OCI-LY7 (cell line): ENCODE data around the gene NAV2. TPM values are rescaled to one million over a fixed set of nuclear protein-coding genes. Genes with fewer than 3 reads are reported as not detected.

Experiments
- BruUV-seq: library from RNA; stranded (reverse); fragments of 400-500 nt; replicated peaks from 2 replicates; lab custom pipeline; 2021; lab: Mats Ljungman, UMichigan
- CTCF ChIA-PET: fragments of 300-600 bp; sonication (Branson Sonifier 250); formaldehyde crosslinking; loops from one replicate; lab custom pipeline; 2022; ENCODE audit warnings: antibody characterized with exemption; ENCODE audit not compliant: unreplicated experiment; lab: Charles Lee
- POLR2A ChIA-PET: fragments of 300-600 bp; sonication (Branson Sonifier 250); formaldehyde crosslinking; loops from one replicate; lab custom pipeline; 2022; ENCODE audit warnings: antibody characterized with exemption; lab: Charles Lee
- DNase-seq: peaks from one replicate; pipeline ENCODE4 v3.0.0-alpha.2; 2015; ENCODE audit warnings: low spot score
- H2AFZ ChIP-seq: fragments of 200-600 bp; sonication (generic), shearing (Covaris generic); 2 replicates; pipeline ENCODE4 v1.6.1; 2014; ENCODE audit warnings: mild to moderate bottlenecking, antibody characterized with exemption, low read length, moderate library complexity
- H3K27ac ChIP-seq: fragments of 200-600 bp; sonication (generic); 2 replicates; pipeline ENCODE4 v1.5.1; 2014; ENCODE audit warnings: mixed run types, low read depth, mild to moderate bottlenecking, moderate library complexity, low read length, inconsistent platforms; ENCODE audit not compliant: poor library complexity, severe bottlenecking
- H3K36me3 ChIP-seq: fragments of 200-600 bp; sonication (generic); 2 replicates; pipeline ENCODE4 v1.6.1; 2014; ENCODE audit warnings: mild to moderate bottlenecking, antibody characterized with exemption, low read length, moderate library complexity, mixed read lengths; ENCODE audit not compliant: insufficient read depth
- H3K4me1 ChIP-seq: fragments of 200-600 bp; sonication (generic); 2 replicates; pipeline ENCODE4 v1.5.1; 2014; ENCODE audit warnings: mild to moderate bottlenecking, low read length; ENCODE audit not compliant: insufficient read depth, poor library complexity, severe bottlenecking
- H3K4me2 ChIP-seq: fragments of 200-600 bp; sonication (generic); 2 replicates; pipeline ENCODE4 v1.6.1; 2014; ENCODE audit warnings: mild to moderate bottlenecking, low read length
- H3K4me3 ChIP-seq: fragments of 200-600 bp; sonication (generic); 2 replicates; pipeline ENCODE4 v1.5.1; 2014; ENCODE audit warnings: mild to moderate bottlenecking, low read depth, low read length; ENCODE audit not compliant: poor library complexity, severe bottlenecking
- H3K79me2 ChIP-seq: fragments of 200-600 bp; sonication (generic); 2 replicates; pipeline ENCODE4 v1.6.1; 2016; ENCODE audit warnings: low read depth, mild to moderate bottlenecking, low read length, moderate library complexity, mixed read lengths; ENCODE audit not compliant: insufficient read depth
- H3K9me2 ChIP-seq: fragments of 200-600 bp; sonication (generic); 2 replicates; pipeline ENCODE4 v1.6.1; 2016; ENCODE audit warnings: mild to moderate bottlenecking, low read length, mixed read lengths; ENCODE audit not compliant: insufficient read depth
- H3K9me3 ChIP-seq: fragments of 200-600 bp; sonication (generic); 2 replicates; pipeline ENCODE4 v1.6.1; 2014; ENCODE audit warnings: mild to moderate bottlenecking, mixed run types, low read length, mixed read lengths
- H4K20me1 ChIP-seq: fragments of 200-600 bp; sonication (generic); 2 replicates; pipeline ENCODE4 v1.6.1; 2014; ENCODE audit warnings: mild to moderate bottlenecking, antibody characterized with exemption, low read length, moderate library complexity, mixed read lengths; ENCODE audit not compliant: insufficient read depth
- EZH2phosphoT487 ChIP-seq: fragments of 200-600 bp; sonication (generic); IDR thresholded peaks from 2 replicates; pipeline ENCODE4 v1.6.1; 2018; ENCODE audit warnings: low read depth, borderline replicate concordance, mild to moderate bottlenecking, mixed run types, antibody characterized with exemption, low read length, moderate library complexity, mixed read lengths
- intact Hi-C: fragments of 100-400 bp; cut with micrococcal nuclease; formaldehyde crosslinking; loops from one replicate; pipeline ENCODE4 v1.10.0; 2022; ENCODE audit not compliant: unreplicated experiment
- total RNA-seq, 2 experiments: library from RNA; depleted of rRNA in 1 of 2; stranded (reverse); fragments of >200 nt in 1 of 2; shearing (Covaris generic) in 1 of 2; gene quantifications; 2 replicates each; pipeline ENCODE4 v1.2.3, GENCODE V29; 2014 to 2022
- TF ChIP-seq, protein P1 (sequence below): fragments of 200-600 bp; sonication (generic); conservative IDR thresholded peaks from 2 replicates; pipeline ENCODE4 v1.5.1; 2014; ENCODE audit warnings: mild to moderate bottlenecking, antibody characterized with exemption, low read length, moderate library complexity, mixed read lengths

NAV2 gene
- total RNA-seq, 2 experiments from 2014 or later = 0.06 to 0.68 TPM

DNA sequence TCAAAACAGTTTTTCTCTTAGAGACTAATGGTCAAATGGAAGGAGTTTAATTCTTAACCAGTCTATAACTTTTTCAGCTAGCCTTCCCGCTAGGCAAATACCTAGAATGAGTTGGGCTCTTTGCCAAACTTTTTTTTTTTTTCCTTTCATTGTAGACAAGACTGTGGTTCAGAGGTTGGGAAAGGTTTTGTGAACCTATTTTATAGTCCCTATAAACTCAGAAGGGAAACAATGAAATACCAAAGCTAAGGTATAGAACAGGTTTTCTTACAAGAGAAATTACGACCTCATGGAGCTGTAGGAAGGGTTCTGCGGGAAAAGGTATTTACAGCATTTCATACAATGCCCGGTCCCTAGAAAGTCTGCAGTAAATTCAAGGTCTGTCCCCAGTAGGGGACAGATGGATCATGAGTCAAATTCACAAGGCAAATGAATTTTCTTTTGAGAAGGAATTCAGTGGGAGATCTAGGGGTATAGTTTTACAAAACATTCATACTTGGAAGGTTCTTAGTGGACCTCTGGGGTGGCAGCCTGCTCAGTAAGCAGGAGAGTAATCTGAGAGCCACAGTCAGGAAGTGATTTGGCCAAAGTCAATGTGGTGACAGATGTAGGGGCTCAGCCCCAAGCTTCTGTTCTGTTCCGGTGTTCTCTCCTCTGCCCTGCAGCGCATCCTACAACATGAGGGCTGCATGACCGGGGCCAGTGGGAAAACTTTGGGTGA is 300.9 kb downstream of the NAV2 start:
- Histone ChIP-seq H3K27ac (no peak overlapping the region), H2AFZ (no peak overlapping the region), H3K9me2 (no peaks in the 10 kb centered on the region), H3K79me2 (no peaks in the 10 kb centered on the region), H3K36me3 (no peaks in the 10 kb centered on the region), H3K4me2 (no peak overlapping the region), H4K20me1 (no peaks in the 10 kb centered on the region), H3K4me1 (no peaks in the 10 kb centered on the region), H3K4me3 (no peak overlapping the region), H3K9me3 (no peaks in the 10 kb centered on the region)
- intact Hi-C loops = no loop called here
- no TSS peak for BruUV-seq
- POLR2A ChIA-PET = no interaction called here
- TF ChIP-seq, protein P1, sequence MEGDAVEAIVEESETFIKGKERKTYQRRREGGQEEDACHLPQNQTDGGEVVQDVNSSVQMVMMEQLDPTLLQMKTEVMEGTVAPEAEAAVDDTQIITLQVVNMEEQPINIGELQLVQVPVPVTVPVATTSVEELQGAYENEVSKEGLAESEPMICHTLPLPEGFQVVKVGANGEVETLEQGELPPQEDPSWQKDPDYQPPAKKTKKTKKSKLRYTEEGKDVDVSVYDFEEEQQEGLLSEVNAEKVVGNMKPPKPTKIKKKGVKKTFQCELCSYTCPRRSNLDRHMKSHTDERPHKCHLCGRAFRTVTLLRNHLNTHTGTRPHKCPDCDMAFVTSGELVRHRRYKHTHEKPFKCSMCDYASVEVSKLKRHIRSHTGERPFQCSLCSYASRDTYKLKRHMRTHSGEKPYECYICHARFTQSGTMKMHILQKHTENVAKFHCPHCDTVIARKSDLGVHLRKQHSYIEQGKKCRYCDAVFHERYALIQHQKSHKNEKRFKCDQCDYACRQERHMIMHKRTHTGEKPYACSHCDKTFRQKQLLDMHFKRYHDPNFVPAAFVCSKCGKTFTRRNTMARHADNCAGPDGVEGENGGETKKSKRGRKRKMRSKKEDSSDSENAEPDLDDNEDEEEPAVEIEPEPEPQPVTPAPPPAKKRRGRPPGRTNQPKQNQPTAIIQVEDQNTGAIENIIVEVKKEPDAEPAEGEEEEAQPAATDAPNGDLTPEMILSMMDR = no peak
- TF ChIP-seq EZH2phosphoT487 = no peak
- no peak for DNase-seq
- CTCF ChIA-PET = no interaction called here

DNA sequence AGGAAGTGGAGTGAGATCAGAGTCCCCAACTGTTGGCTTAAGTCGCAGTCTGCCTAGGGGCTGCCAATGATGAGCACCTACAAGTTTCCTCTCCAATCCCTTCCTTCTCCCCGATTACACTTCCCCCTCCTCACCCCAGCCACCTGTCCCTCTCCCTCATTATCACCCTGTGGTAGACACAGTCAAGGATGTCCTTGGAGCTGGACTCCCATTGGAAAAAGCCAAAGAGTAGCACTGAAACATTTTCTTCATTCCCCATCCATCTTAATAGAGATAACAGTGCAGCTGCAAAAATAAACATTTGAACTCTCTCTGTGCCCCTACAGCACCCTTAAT is 301.4 kb downstream of the NAV2 start:
- CTCF ChIA-PET = no interaction called here
- BruUV-seq = no TSS peak

DNA sequence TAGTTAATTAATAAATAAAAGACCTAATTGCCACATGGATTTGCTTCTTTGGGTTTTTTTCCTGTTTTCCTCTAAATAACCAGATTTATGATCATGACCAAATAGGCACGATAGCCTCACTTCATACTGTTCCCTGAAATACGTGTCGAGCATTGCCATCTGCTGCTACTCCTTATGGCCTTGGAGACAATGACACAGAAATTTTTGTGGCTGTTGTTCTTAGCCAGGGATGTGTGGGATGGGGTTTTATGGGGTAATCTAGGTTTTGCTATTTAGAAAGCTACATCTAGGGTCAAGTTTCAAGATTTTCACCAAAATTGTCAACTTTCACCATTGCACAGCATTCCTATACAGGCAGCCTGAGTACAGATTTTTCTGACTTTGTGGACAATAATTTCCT is 302.5 kb downstream of the NAV2 start:
- TF ChIP-seq EZH2phosphoT487 = no peak
- TF ChIP-seq, protein P1 = no peak
- intact Hi-C loops = no loop called here
- no peaks in the 10 kb centered on the region for H3K4me1 ChIP-seq
- no peaks in the 10 kb centered on the region for H3K79me2 ChIP-seq
- no peak overlapping the region for H2AFZ ChIP-seq
- H3K9me3 ChIP-seq = no peaks in the 10 kb centered on the region
- H3K4me2 ChIP-seq = no peak overlapping the region
- CTCF ChIA-PET = no interaction called here
- BruUV-seq = no TSS peak
- POLR2A ChIA-PET = interaction anchor here (0.8 kb wide), 1 partner anchor 22 kb away, joined by 3 read pairs; no protein-coding TSS in a partner anchor
- no peak overlapping the region for H3K4me3 ChIP-seq
- H3K9me2 ChIP-seq = no peaks in the 10 kb centered on the region
- no peaks in the 10 kb centered on the region for H3K36me3 ChIP-seq
- H3K27ac ChIP-seq = no peak overlapping the region
- DNase-seq = no peak
- H4K20me1 ChIP-seq = no peaks in the 10 kb centered on the region

More for the DNA sequence above, 301.4 kb downstream of the NAV2 start:
- Histone ChIP-seq H3K4me2 (no peak overlapping the region), H3K9me3 (no peaks in the 10 kb centered on the region), H3K27ac (no peak overlapping the region), H3K36me3 (no peaks in the 10 kb centered on the region), H2AFZ (no peak overlapping the region), H3K79me2 (no peaks in the 10 kb centered on the region), H3K9me2 (no peaks in the 10 kb centered on the region), H4K20me1 (no peaks in the 10 kb centered on the region), H3K4me1 (no peaks in the 10 kb centered on the region), H3K4me3 (no peak overlapping the region)
- DNase-seq = no peak
- intact Hi-C loops = no loop called here
- TF ChIP-seq, protein P1 = no peak
- TF ChIP-seq EZH2phosphoT487 = no peak
- POLR2A ChIA-PET = no interaction called here
